ENCODE data around the gene HS2ST1.

GRCh38 chr1:87131809-87132283, 217.4 kb downstream of the HS2ST1 start:
- TF ChIP-seq, protein P1, sequence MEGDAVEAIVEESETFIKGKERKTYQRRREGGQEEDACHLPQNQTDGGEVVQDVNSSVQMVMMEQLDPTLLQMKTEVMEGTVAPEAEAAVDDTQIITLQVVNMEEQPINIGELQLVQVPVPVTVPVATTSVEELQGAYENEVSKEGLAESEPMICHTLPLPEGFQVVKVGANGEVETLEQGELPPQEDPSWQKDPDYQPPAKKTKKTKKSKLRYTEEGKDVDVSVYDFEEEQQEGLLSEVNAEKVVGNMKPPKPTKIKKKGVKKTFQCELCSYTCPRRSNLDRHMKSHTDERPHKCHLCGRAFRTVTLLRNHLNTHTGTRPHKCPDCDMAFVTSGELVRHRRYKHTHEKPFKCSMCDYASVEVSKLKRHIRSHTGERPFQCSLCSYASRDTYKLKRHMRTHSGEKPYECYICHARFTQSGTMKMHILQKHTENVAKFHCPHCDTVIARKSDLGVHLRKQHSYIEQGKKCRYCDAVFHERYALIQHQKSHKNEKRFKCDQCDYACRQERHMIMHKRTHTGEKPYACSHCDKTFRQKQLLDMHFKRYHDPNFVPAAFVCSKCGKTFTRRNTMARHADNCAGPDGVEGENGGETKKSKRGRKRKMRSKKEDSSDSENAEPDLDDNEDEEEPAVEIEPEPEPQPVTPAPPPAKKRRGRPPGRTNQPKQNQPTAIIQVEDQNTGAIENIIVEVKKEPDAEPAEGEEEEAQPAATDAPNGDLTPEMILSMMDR (IDR thresholded peaks at IDR 0.05 in 2 of 3, conservative IDR thresholded peaks at IDR 0.05 in 1 of 3; ENCODE audit: borderline replicate concordance in 1 of 3, insufficient read depth in 1 of 3, low read depth in 2 of 3, low read length in 2 of 3): peak; percentile 64 to 89 (median 85)
- no peak for TF ChIP-seq POLR2A (IDR thresholded peaks at IDR 0.05; ENCODE audit: borderline replicate concordance, extremely low read depth, insufficient read depth, insufficient read length)
- TF ChIP-seq EZH2 (IDR thresholded peaks at IDR 0.05): no peak
- no peak for TF ChIP-seq ZNF274 (IDR thresholded peaks at IDR 0.05; ENCODE audit: low read depth, low read length)
- TF ChIP-seq TCF7L2 (IDR thresholded peaks at IDR 0.05; ENCODE audit: borderline replicate concordance, extremely low read depth, insufficient read depth, insufficient read length): no peak
- no peak for TF ChIP-seq POLR2AphosphoS5 (IDR thresholded peaks at IDR 0.05; ENCODE audit: low read depth, low read length)
- no peak for TF ChIP-seq JUND (IDR thresholded peaks at IDR 0.05)
- no peak for TF ChIP-seq YY1 (IDR thresholded peaks at IDR 0.05; ENCODE audit: extremely low read depth, insufficient replicate concordance, low read depth, low read length)
- TF ChIP-seq, protein P2, sequence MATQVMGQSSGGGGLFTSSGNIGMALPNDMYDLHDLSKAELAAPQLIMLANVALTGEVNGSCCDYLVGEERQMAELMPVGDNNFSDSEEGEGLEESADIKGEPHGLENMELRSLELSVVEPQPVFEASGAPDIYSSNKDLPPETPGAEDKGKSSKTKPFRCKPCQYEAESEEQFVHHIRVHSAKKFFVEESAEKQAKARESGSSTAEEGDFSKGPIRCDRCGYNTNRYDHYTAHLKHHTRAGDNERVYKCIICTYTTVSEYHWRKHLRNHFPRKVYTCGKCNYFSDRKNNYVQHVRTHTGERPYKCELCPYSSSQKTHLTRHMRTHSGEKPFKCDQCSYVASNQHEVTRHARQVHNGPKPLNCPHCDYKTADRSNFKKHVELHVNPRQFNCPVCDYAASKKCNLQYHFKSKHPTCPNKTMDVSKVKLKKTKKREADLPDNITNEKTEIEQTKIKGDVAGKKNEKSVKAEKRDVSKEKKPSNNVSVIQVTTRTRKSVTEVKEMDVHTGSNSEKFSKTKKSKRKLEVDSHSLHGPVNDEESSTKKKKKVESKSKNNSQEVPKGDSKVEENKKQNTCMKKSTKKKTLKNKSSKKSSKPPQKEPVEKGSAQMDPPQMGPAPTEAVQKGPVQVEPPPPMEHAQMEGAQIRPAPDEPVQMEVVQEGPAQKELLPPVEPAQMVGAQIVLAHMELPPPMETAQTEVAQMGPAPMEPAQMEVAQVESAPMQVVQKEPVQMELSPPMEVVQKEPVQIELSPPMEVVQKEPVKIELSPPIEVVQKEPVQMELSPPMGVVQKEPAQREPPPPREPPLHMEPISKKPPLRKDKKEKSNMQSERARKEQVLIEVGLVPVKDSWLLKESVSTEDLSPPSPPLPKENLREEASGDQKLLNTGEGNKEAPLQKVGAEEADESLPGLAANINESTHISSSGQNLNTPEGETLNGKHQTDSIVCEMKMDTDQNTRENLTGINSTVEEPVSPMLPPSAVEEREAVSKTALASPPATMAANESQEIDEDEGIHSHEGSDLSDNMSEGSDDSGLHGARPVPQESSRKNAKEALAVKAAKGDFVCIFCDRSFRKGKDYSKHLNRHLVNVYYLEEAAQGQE (IDR thresholded peaks at IDR 0.05; ENCODE audit: low read depth): no peak

Measured in HCT116 (cell line).